GM12892 (cell line): ENCODE measurements around the gene PPP1R12A.

ENCODE experiments used
- POLR2A ChIP-seq: IDR thresholded peaks from 2 replicates; pipeline ENCODE4 v1.6.1; 2011; ENCODE audit warnings: low read depth, low read length, control low read depth
- POLR2AphosphoS5 ChIP-seq: IDR thresholded peaks from 2 replicates; pipeline ENCODE4 v1.6.1; 2011; ENCODE audit warnings: low read depth, low read length, control low read depth

DNA sequence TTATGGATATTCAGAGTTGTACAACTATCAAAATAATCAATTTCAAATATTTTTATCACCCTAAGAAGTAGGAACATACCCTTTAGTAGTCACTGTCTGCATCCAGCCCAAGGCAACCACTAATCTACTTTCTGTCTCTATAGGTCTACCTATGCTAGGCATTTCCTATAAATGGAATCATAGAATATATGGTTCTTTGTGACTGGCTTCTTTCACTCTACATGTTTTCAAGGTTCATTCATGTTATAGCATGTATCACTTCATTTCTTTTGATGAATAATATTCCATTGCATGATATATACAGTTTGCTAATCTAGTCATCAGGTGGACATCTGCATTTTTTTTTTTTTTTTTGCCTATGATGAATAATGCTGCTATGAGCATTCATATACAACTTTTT is 112.4 kb downstream of the PPP1R12A start:
- TF ChIP-seq POLR2AphosphoS5 (no peak), POLR2A (no peak)
